ENCODE results near the gene RAD51B. TPM values are rescaled to one million over a fixed set of nuclear protein-coding genes. Genes with fewer than 3 reads are reported as not detected.
A peak's percentile ranks its signal among the peaks of the same experiment; 100 is the strongest.
"Not testable (repeated sequence)": the region's sequence is repeated elsewhere in the genome, so short reads cannot be mapped to it uniquely, and the experiment has no call there.

The RAD51B gene
- 17.0 and 17.2 TPM in 2 replicates for total RNA-seq

DNA sequence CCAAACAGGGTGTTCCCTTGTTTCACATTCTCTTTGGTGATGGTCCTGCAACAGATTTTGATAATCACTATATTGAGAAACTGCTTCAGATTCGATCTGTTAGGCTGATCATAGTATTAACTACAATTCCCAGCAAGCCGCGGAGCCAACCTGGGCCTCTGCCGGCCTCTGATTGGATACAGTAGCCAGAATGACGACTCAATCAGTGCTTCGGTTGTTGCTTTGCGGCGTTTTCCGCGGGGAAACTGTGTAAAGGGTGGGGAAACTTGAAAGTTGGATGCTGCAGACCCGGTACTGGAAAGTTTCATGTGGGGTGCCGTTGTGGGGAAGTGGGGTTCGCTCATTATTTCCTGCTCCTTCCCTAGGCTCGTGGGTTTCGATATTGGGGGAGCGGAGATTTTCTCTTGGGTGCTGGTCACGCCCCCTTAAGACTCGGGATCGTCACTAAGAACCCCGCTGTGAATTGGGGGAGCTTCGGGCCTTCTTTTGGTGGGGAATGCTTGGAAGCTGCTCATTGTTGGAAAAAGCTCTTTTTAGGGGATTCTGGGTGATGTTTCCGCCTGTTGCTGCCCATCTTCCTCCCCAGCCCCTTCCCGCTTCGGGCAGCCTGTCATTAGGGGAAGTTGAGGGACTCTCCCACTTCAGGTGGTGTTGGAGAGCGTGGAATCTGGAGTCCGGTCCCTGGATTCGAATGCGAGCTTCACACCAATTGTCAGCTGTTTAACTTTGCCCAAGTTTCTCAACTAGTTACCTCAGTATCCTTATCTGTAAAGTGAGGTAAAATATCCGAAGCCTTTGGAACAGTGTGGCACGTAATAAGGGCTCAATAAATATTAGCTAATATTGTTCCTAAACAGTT is at the start of gene RAD51B:
TSS of gene RAD51B (plus strand) at position 217 of the 859 bp plus-strand sequence.
- peak; percentile 75 for DNase-seq (ENCODE audit: low read depth)

DNA sequence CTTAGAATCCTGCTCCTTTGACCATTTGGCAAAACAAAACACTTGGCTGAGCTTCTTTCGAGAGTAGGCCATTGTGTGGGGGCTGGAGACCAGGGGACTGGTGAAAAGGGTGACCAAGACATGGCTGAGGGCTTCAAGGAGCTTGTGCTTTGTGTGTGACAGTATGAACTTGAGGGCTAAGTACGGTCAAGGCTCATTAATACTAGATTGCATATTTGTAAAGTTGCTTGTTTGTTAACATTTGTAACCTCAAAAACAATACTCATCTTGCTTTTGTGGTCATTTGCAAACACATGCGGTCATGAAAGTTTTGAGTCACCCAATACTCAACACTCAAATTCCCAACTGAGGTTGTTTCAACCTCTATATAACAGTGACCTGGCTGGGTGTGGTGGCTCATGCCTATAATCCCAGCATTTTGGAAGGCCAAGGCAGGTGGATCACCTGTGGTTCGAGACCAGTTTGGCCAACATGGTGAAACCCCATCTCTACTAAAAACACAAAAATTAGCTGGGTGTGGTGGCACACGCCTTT is 45.7 kb upstream of the RAD51B start:
- peak; percentile 20 for DNase-seq (ENCODE audit: low read depth)

DNA sequence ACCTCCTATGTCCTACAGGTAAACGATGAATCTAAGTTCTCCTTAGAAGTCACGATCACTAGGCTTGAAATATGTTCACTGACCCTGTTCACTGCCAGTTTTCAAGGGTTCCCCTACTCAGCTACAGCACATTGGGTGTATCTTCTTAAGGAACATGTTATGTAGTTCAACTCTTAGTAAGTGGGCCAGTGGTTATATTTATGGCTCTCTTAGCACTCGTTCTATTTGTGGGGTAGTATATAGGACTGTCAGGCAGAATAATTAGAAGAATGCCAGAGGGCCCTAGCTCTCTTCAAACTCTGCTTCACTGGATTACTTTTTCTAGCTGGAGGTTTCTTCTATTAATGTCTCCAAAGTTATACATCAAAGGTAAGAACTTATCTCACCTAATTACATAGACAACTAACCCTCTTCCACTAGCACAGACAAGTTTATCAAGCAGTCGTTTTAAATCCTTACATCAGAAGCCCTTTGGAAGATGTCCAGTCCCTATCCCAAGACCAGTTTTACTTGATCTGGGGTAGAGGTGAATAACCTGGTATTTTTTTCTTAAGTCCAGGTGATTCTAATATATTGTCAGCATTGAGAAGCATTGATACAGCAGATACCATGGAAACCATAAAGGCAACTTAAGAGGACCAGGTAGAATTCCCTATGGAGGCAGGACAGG is 42.8 kb upstream of the RAD51B start:
- no peak for DNase-seq (ENCODE audit: low read depth)

DNA sequence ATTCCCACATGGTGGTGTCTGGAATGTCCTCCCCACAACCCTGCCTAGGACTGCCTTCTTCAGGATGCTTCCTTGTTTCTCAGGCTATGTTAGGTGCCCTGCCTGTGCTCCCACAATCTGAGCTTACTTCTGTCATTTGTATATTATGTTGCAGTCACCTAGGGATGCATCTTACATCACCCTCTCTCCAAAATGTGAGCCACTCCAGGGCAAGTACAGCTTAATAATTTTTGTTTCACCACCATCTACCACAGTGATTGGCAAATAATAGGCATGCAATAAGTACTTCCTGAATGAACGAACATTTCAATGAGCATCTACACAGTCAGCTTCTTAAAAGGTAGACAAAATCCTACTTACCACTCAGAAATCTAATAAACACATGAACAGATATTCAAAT is 40.8 kb upstream of the RAD51B start:
- no peak for DNase-seq (ENCODE audit: low read depth)

DNA sequence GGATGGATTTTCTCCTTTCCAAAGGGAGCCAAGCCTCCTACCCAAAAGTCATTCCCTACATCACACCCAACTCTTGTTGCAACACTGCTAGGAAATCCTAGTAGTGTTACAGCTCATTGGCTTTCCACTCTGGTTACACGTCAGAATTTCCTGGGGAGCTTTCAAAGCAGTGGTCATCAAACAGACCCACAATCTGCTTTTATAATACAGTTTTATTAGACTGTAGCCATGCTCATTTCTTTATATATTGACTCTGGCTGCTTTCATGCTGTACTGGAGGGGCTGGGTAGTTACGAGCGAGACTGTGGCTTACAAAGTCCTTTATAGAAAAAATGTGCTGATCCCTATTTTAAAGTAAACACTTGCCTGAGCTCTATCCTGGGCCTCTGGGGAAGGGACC is 37.5 kb upstream of the RAD51B start:
- no peak for DNase-seq (ENCODE audit: low read depth)

DNA sequence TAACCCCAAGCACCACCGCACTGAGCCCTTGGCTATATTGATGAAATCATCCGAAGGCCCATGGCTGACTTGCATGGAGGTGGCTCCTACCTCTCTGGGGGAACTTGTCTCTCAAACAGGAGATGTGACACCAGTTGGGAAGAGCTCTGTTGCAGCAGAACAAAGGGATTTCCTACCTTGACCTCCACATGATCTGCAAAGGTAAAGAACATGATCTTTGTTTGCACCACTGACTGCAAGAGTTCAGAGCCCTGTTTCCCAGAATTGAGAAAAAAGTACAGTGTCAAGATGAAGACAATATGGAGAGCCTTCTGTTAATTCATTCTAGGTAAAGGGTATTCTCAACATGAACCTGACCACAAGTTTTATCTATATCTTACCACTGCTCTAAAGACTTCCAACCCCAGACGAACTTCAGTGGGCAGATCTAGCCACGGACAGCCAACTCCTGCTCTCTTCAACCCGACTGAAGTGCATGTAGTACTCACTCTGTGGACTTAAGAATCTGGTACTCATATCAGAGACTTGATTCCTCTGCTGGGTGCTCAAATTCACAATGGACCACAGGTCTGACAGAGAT is 35.2 kb upstream of the RAD51B start:
- no peak for DNase-seq (ENCODE audit: low read depth)

DNA sequence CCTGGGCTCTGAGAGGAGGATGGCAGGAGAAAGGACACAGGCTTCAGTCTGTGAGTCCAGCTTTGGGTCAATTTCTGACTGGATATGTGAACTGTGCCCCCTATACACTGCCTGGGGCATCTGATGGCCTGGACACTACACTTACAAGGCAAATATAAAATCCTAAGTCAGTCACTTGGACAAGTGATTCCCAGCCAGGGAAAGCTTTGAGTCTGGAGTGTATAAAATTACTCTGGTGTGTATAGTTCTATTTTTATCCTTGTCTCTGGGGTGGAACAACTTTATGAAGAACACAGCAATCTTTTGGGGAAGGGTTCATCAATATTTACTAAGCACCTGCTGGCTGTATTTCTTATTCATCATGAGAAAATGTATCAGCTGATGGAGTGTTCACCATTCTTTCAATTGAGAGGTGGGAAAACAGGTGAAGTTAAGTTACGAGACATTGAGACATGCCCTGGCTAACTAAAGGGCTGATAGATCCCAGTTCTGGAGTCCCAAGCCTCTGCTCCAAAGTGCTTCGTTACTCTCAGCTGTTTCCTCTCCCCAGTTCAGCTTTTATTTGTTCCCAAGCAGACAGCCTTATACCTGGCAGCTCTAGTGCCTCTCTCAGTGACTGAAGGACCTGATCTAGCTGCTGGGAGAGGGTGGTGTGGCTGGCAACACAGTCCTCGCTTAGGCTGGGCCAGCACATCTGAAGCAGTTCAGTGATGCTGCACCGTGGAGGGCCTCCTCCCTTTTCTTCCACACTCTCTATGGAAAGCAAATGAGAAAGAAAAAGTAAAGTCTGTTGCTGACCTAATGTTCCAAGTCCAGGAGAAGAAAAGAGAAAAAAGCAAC is 34.1 kb upstream of the RAD51B start:
- DNase-seq (ENCODE audit: low read depth): no peak

DNA sequence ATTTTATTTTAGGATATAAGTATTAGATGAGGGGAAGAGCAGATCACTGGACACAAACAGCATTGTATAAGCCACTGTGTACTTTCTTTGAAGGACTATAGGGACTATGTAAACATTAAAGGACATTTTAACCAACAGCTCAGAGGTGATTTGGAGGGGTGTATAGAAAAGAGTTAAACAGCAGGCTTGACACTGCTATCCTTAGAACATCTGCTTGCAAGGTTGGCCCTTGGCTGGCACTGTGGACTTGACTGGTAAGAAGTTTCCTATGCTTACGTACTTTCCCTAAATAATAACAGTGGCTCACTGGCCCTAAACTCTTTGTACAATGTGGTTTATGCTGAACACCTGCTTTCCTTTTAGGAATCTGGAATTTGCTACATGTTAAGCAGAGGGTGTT is 31.9 kb upstream of the RAD51B start:
- no peak for DNase-seq (ENCODE audit: low read depth)

DNA sequence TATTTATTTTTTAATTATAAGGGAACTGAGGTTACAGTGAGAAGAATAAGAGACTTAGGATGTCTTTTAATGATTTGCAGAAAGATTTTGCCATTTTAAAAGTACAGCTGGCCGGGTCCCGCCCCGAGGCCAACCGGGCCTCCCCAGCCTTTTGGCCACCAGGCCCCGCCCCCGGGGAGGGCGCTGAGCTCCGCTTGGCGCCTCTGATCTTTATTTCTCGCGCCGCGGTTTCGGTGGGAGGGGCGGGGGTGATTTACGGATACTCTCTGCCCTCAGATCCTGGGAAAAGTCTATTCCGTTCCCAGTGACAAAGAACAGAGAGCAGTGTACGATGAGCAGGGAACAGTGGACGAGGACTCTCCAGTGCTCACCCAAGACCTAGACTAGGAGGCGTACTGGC is 20.8 kb upstream of the RAD51B start:
- DNase-seq (ENCODE audit: low read depth): no peak

DNA sequence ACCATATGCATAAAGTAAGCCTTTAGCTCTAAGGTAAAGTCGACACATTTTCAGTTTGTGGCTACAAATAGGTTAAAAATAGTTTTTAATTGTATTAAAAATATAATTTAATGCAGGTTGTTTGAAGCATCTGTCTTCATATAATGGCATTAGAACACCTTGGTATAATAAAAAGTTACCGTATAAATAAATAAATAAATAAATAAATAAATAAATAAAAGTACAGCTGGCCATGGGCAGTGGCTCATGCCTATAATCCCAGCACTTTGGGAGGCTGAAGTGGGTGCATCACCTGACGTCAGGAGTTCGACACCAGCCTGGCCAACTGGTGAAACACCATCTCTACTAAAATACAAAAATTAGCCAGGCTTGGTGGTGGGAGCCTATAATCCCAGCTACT is 18.8 kb upstream of the RAD51B start:
- no peak for DNase-seq (ENCODE audit: low read depth)

DNA sequence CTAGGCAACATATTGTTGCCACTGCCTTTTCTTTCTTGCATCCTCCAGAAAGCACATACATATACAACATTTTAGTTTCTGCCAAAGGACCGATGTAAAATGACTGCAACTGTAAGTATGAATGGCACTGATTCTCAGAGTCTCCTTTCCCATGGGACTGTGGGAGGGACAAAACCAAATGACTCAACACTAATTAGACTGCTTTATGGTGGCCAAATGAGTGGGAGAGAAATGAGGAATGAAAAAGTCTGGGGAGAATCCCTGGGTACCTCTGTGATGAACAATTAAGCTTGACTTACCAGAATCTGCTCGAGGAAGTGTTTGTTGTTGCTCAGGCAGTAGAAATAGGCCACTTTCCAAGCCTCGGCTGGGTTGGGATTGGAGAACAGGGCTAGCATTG is 13.3 kb upstream of the RAD51B start:
- DNase-seq (ENCODE audit: low read depth): no peak

DNA sequence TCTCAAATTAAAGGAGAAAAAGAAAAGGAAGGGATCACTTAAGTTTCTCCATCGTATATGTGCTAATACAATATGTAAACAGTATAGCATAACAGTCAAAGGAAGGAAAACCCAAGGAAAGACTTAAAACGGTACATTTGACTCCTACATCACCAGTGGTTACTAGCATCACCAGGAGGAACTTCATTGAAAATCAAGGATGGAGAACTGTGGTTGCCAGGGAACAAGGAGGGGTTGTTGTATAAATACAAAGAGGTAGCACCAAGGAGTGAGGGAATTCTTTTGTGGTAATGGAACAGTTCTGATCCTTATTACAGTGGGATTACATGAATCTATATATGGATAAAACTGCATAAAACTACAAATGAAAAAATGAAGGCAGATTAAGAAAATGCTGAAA is 4.8 kb upstream of the RAD51B start:
- DNase-seq (ENCODE audit: low read depth): no peak

DNA sequence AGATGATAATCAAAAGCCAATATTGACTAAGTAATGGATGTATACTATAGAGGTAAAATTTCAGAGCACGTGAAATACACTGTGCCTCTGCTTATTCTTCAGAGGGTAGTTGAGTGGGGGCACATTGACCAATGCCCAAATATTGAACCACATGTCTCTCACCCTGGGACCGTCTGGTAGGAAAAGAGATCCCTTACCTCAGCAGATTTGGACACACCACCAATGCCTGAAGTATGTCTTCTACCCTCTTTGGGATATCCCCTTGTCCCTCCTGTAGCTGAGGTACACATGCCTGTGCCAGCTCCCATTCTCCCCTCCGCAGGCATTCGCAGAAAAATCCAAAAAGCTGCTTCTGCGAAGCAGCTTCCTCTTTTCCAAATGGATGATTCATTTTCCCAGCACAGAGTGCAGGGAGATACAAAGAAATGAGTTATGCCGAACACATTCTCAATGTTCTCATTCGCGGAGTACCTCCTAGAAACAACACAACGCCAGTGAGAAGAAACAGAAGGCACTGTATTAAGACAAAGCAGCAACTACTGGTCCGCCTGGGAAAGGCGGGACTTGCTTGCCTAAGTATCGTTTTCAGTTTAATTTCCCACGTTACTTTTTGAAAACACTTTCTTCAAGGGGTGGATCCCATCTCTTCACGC is 3.9 kb upstream of the RAD51B start:
- DNase-seq (ENCODE audit: low read depth): peak; percentile 62

DNA sequence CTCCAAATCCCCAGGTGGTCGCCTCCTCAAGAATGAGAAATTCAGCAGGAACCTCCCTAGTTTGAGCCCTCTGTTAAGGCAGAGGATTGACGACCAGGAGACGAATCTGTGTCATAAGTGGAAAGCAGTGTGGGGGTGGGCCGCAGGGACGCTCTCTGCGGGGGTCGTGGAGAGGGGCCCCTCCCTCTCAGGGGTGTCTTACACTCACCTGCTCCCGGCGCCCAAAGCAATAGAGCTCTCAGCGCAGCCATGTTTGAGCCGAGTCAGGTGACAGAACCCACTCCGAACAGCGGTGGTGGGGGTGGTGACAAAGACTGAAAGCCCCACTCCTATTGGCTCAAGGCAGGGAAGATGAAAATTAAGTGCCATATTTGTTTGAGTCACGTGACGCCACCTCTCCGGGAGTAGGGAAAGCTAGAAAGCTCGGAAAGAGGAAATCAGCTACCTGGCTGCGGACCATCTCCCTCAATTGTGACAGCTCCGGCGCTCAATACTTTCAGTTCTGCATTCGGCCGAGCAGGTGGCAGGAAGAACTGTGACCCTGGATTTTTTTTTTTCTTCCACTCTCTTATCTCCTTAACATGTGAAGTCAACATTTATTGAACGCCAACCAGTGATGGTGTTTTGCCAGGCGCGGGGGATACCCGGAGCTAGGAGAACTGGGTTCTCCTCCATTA is 3.1 kb upstream of the RAD51B start, which contains the start of gene ZFYVE26:
TSS of gene ZFYVE26 (minus strand) at position 265 of the 677 bp plus-strand sequence. CDS start 627 bp downstream, outside the sequence.
- peak; percentile 97 for DNase-seq (ENCODE audit: low read depth)

DNA sequence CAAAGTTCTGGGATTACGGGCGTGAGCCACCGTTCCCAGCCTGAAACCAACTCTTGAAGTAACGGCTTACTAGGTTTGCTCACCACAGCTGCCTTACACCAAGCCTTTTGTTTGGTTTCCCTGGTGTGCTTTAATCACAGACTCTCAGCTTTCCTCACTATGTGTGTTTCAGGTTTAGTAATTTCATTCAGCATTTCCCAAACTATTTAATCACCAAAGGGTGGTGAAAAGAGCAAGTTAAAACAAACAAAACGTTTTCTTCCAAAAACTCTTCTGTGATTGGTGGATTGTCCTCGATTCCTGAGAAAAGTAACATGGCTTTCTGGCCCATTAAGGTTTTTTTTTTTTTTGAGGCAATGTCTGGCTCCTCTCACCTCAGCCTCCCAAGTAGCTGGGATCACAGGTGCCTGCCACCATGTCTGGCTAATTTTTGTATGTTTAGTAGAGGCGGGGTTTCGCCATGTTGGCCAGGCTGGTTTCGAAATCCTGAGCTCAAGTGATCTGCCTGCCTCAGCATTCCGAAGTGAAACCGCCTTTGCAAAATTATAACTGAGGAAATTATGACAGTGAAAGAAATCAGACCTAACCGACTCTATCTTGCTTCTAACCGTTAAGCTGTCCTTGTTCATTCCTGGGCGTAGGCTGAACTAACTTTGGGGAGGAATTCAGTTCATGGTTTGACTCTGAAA is 1.7 kb upstream of the RAD51B start:
- no peak for DNase-seq (ENCODE audit: low read depth)

DNA sequence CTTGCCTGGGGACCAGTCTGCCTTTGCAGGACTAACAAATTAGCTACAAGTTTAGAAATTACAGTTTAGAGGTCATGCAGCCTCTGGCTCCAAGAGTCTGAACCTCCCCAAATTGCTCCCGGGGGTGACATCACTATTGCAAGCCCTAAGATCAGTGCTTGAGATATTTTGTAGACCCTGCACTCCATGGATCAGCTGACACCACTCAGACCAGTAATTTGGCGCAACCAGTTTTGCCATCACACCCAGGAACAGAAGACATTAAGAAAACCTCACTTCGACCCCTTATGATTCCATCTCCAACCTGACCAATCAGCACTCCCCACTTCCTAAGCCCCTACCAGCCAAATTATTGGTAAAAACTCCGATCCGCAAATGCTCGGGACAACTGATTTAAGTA is 1.1 kb upstream of the RAD51B start:
- DNase-seq (ENCODE audit: low read depth): not testable (repeated sequence)

DNA sequence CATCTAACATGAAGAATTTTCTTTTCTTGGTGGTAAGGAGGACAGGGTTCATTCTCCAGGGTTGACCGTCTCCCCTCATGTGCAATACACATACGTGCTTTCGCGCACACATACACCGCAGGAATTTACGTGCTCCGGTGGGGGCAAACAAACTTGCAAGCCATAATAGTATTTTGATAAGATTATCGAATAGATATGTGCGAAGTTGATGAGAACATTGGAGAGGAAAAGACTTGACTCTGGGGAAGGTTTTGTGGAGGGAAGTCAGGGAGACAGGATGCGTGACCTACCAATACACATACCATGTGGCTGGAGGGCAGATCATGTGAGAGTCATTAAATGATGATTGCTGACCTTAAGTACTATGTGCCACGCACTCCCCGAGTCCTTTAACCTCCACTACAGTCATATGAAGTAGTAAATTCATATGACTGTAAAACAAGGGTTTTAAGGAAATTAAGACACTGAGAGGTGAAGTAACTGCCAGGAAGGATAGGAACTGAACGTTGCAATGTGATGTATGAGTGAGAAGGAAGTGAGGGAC is 921 bp downstream of the RAD51B start:
- peak; percentile 50 for DNase-seq (ENCODE audit: low read depth)

DNA sequence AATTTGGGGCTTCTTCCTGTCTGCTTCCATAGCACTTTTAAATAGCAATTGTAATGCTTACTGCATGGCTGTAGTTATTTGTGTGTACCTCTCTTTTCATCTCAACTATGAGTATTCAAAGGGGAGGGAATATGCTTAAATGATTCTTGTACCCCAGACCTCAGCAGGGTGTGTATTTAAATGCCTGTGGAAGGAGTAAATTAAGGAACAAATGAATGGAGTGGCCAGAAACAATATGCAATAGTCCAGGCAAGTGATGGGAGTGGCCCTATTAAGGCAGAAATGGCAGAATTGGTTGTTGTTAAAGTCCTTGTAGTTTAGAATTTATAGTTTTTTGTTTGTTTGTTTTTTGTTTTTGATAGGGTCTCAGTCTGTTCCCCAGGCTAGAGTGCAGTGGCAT is 1.5 kb downstream of the RAD51B start:
- DNase-seq (ENCODE audit: low read depth): no peak

DNA sequence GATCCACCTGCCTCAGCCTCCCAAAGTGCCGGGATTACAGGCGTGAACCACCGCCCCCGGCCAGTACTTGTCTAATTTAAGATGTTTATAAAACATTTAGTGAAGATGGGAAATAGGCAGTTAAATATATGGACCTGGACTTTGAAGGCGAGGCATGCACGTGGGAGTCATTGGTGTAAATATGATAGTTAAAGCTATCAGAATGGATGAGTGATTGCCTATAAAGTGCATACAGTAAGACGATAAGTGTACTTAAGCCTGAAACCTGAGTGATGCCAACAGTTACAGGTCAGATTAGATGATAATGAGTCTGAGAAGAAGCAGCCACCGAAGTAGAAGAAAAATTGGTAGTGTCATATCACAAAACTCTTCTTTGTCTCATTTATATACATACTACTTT is 11.5 kb downstream of the RAD51B start:
- no peak for DNase-seq (ENCODE audit: low read depth)

DNA sequence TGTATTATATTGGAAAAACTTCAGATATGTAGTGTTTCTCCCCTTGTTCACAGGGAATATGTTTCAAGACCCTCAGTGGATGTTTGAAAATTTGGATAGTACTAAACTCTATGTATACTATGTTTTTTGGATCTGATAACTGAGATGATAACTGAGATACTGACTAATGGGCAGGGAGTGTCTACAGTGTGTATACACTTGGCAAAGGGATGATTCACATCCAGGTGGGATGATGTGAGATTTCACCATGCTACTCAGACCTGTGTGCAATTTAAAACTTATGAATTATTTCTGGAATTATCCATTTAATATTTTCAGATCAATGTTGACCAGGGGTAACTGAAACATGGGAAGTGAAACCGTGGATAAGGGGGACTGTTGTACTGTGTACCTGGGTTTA is 13.8 kb downstream of the RAD51B start:
- DNase-seq (ENCODE audit: low read depth): no peak
